Activated CD8-positive, alpha-beta memory T cell treated with anti-CD3 and anti-CD28 coated beads, Interleukin-2, amount 50 U/mL, for 1 hour (primary cell): Measurements from ENCODE around the gene ITFG1.
"Not testable (repeated sequence)": the region's sequence is repeated elsewhere in the genome, so short reads cannot be mapped to it uniquely, and the experiment has no call there.

Experiments used
- DNase-seq: peaks from one replicate; pipeline ENCODE4 v3.0.0-alpha.2; 2020; ENCODE audit errors: extremely low read depth

ITFG1 gene

DNA sequence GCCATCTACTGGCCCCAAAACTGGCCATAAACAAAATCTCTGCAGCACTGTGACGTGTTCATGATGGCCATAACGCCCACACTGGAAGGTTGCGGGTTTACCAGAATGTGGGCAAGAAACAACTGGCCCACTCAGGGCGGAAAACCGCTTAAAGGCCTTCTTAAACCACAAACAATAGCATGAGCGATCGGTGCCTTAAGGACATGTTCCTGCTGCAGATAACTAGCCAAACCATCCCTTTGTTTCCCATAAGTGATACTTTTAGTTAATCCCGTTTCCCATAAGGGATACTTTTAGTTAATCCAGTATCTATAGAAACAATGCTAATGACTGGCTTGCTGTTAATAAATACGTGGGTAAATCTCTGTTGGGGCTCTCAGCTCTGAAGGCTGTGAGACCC, 308.4 kb downstream of the ITFG1 start:
- not testable (repeated sequence) for DNase-seq

GRCh38 chr16:47150067-47150466, 310.8 kb downstream of the ITFG1 start:
- DNase-seq, result no peak

- DNase-seq, result no peak
These were observed 316.3 kb downstream of the ITFG1 start for GRCh38 chr16:47144559-47144877.

DNA sequence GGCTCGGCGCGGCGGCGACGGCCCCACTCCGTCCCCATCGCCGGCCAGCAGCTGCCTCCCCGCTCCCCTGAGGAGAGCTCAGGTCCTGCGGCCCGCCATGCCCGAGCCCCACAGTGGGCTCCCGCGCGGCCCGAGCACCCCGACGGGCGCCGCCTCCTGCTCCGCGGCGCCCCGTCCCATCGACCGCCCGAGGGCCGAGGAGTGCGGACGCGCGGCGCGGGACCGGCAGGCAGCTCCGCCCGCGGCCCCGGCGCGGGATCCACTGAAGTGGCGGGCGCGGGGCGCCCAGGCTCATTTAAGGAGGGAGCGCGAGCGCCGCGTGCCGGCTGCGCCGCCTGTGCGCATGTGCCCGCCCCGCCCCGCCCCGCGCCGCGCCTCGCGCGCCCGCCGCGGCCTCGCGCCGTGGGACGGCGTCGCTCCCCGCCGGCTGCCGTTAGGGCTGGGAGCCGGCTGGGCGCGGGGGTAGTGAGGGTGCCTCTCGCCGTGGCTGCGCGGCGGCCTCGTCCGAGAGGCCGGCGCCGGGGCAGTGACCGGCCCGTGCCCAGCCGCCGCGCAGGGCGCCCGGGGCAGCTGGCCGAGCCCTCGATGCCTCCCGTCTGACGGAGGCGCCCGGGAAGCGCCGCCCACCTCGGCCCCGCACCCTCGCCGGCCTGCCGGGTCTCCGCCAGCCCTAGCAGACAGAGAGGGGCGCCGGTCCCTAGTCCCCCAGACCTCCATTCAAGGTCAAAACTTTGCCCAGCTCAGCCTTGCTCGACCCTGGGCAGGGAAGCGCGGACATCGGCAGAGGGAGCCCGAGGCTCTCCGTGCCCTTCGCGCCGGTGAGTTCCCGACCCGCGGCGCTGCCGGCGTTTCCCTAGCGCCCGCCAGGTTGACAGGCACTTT, 316.9 kb downstream of the ITFG1 start, which contains the start of gene NETO2:
Gene NETO2, minus strand, starts transcription at position 269 of the 882 bp plus-strand sequence. CDS start 333 bp downstream, outside the sequence.
- DNase-seq, result no peak

- no peak for DNase-seq
These were observed 317.8 kb downstream of the ITFG1 start for GRCh38 chr16:47142821-47143676.

DNA sequence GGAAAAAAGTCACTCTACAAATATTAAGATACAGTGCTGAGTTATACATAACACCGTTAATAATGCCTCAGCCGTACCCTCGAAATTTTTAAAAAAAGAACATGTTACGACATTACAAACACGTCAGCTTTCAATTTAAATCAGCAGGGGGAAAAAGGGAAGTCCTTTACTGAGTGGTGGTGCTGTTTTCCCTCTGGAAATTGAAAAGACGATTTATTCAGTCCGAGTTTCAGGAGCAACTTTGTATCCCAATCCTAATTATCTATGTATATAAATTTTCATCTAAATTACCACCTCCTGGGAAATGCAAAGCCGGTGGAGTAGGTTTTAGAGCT, 318.4 kb downstream of the ITFG1 start:
- DNase-seq, result no peak

- peak; percentile 54 for DNase-seq
These were observed 318.9 kb downstream of the ITFG1 start for GRCh38 chr16:47141773-47142485.

DNA sequence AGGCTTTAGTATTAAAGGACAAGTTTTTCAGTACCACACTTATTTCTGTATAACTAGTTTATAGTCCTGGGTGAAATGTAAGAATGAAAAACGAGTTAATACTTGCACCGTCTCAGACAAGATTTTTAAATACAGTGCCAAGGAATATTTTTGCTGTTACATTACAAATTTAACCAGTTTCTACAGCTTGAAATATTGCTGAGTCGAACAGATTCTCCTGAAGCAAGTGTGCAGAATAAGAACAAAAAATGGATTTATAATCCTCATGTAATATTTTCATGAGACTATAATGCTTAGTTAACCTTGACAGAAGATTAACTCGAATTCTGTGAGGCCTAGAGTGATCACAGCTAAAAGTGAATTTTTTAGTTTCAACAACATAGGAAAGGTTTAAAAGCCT, 320.2 kb downstream of the ITFG1 start:
- DNase-seq, result no peak

- DNase-seq, result no peak
These were observed 321.2 kb downstream of the ITFG1 start for GRCh38 chr16:47139561-47140185.

DNA sequence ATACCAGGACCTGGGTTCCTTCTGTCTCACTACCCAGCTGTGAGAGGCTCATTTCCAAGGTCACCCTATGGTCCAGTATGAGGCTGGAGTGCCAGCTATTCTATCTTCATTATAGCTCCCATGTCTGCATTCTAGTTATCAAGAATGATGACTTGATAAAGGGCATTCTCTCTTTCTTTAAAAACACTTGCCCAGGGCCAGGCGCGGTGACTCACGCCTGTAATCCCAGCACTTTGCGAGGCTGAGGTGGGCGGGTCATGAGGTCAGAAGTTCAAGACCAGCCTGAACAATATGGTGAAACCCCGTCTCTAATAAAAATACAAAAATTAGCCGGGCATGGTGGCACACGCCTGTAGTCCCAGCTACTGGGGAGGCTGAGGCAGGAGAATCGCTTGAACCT, 322.9 kb downstream of the ITFG1 start:
- not testable (repeated sequence) for DNase-seq

DNA sequence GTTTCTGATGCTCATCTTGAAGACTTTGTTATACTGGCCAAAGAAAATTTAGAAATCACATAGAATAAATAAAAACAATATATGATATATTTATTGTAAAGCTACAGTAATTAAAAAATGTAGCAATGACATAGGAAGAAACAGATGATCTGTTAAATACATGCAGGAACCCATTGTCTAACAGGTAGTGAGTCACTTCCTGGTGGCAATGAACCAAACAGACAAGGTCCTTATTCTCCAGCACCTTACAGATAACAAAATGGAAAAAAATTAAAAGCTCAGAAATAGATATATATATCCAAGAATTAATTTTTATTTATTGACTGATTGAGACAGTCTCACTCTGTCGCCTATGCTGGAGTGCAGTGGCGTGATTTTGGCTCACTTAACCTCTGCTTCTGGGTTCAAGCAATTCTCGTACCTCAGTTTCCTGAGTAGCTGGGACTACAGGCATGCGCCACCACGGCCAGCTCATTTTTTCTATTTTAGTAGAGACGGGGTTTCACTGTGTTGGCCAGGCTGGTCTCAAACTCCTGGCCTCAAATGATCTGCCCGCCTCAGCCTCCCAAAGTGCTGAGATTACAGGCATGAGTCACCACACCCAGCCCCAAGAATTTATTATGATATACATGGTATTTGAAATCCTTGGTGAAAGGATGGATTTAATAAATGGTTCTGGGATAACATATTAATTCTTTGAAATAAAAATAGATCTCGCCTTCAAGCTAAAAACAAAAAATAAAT, 324.6 kb downstream of the ITFG1 start:
- DNase-seq, result no peak

DNA sequence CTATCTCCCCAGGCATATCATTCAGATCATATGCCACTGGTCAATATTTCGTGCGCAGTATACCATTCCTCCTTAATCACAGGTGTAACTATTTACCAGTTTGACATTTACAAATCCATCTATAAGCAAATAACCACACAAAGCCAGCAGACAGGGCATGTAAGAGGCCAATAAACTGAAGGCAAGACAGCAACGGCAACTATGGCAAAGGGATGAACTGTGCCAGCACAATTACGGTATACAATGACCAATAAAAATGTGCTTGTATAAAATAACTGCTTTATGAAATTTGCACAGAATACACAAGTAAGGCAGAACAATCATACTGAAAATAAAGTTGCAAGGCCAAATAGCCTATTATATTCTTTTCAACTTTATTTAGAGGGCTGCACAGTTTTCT, 326.3 kb downstream of the ITFG1 start:
- DNase-seq, result no peak

GRCh38 chr16:47132308-47132707, 328.6 kb downstream of the ITFG1 start:
- no peak for DNase-seq

- no peak for DNase-seq
These were observed 331.0 kb downstream of the ITFG1 start for GRCh38 chr16:47129755-47130435.

DNA sequence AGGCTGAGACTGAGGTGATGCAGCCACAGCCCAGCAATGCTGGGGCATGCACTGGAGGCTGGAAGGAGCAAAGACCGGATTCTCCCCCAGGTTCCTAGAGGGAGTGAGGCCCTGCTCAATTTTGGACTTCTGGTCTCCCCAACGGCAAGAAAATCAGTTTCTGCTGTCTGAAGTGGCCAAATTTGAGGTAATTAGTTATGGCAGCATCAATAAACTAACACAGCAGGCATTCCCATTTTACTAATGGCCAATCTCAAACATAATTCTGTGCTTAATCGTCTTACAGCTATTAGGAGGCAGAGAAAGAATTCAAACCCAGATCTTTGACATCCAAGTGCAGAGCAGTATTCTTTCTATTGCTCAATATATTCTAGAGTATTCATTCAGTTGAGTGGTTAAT, 333.3 kb downstream of the ITFG1 start:
- no peak for DNase-seq

DNA sequence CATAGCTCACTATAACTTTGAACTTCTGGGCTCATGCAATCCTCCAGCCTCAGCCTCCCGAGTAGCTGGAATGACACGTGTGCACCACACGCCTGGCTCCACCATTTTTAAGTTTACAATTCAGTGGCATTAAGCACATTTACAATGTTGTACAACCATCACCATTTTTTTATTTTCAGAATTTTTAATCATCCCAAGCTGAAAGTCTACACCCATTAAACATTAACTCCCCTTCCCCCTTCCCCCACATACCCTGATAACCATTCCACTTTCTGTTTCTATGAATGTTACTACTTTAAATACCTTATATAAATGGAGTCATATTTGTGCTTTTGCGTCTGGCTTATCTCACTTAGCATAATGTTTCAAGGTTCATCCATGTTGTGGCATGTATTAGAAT, 335.1 kb downstream of the ITFG1 start:
- no peak for DNase-seq

- DNase-seq, result no peak
These were observed 347.7 kb downstream of the ITFG1 start for GRCh38 chr16:47113130-47113529.

DNA sequence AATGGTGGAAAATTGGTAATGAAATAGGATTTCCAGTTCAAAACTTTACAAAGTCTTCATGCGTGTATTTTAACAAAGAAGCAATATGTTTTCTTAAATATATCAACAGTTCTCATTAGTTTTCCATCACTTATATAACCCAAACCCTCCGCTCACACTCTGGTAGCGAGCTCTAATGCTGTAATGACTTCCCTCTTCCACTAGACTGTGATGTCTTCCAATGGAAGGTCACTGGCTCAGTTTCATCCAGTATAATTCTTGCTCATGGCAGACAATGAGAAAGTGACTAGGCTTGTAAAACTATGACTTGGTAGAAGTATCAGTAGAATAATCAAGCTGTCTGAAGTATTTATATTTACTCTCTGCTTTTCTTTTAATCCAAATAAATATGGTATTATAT, 349.9 kb downstream of the ITFG1 start:
- DNase-seq, result no peak

DNA sequence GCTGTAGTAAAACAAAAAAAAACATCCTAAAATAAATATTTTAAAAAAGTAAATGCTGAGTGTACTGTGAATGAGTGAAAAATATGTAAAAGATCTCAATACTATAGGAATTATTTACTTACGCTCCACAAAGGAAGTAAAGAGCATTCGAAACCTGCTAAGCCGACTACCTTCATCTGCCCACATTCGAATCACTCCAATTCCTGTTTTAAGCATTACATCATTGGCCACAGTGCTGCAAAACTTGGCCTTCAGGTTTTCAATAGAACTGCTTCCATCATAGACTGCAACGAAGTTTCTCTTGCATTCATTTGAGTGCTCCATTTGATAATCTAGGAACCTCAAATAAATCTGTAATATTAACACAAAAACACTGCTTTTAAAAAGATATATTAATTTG, 351.5 kb downstream of the ITFG1 start:
- no peak for DNase-seq
